ENCODE data around the gene TPT1. TPM values are rescaled to one million over a fixed set of nuclear protein-coding genes. Genes with fewer than 3 reads are reported as not detected.
A peak's percentile ranks its signal among the peaks of the same experiment; 100 is the strongest.

TPT1 gene
- total and polyA plus RNA-seq, 9 of the 15 experiments (the other 6 are each of a cell fraction or from before 2014, with no cell fraction given) = 602 to 2,508 (median 1,784) TPM

DNA sequence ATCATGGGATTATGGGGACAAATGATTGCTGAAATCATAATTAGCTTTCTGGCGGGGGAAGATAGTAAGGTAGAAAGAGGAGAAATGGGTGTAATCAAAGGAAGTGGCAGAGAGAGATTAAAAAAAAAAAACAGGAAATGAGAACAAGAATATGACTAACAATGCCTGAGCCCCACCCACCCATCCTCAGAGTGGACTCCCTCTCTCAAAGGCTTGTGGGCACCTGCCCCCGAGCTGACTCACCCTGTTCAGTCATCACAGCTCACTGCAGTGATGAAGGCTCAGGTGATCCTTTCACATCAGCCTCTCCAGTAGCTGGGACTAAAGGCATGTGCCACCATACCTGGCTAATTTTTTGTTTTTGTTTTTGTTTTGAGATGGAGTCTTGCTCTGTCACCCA, 26.4 kb upstream of the TPT1 start (continued):
- TF ChIP-seq, protein P1, sequence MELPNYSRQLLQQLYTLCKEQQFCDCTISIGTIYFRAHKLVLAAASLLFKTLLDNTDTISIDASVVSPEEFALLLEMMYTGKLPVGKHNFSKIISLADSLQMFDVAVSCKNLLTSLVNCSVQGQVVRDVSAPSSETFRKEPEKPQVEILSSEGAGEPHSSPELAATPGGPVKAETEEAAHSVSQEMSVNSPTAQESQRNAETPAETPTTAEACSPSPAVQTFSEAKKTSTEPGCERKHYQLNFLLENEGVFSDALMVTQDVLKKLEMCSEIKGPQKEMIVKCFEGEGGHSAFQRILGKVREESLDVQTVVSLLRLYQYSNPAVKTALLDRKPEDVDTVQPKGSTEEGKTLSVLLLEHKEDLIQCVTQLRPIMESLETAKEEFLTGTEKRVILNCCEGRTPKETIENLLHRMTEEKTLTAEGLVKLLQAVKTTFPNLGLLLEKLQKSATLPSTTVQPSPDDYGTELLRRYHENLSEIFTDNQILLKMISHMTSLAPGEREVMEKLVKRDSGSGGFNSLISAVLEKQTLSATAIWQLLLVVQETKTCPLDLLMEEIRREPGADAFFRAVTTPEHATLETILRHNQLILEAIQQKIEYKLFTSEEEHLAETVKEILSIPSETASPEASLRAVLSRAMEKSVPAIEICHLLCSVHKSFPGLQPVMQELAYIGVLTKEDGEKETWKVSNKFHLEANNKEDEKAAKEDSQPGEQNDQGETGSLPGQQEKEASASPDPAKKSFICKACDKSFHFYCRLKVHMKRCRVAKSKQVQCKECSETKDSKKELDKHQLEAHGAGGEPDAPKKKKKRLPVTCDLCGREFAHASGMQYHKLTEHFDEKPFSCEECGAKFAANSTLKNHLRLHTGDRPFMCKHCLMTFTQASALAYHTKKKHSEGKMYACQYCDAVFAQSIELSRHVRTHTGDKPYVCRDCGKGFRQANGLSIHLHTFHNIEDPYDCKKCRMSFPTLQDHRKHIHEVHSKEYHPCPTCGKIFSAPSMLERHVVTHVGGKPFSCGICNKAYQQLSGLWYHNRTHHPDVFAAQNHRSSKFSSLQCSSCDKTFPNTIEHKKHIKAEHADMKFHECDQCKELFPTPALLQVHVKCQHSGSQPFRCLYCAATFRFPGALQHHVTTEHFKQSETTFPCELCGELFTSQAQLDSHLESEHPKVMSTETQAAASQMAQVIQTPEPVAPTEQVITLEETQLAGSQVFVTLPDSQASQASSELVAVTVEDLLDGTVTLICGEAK (IDR thresholded peaks at IDR 0.05) = peak; percentile 29; the same call in 1 of the 2 replicates
- TF ChIP-seq, protein P1 (CRISPR knock-in tag; IDR thresholded peaks at IDR 0.05) = no peak
- TF ChIP-seq NFE2L1 (tag; IDR thresholded peaks at IDR 0.05; ENCODE audit: borderline replicate concordance, low read depth) = no peak
- TF ChIP-seq PHF8 (IDR thresholded peaks at IDR 0.05; ENCODE audit: borderline replicate concordance, low read length) = no peak
- peak; percentile 79 for TF ChIP-seq DPF2 (IDR thresholded peaks at IDR 0.05)
- TF ChIP-seq ZFX (CRISPR knock-in tag; IDR thresholded peaks at IDR 0.05) = no peak
- peak; percentile 36; the same call in 1 of the 2 replicates for TF ChIP-seq BHLHE40 (IDR thresholded peaks at IDR 0.05; ENCODE audit: low read length)
- 0 out of 2 replicates have a peak, but pooled peaks have one; percentile 4 for TF ChIP-seq C11orf30 (IDR thresholded peaks at IDR 0.05; ENCODE audit: low read depth)
- TF ChIP-seq JUND (IDR thresholded peaks at IDR 0.05; ENCODE audit: borderline replicate concordance, low read depth, low read length) = peak; percentile 86
- TF ChIP-seq JUND (tag; IDR thresholded peaks at IDR 0.05; ENCODE audit: borderline replicate concordance, low read depth, low read length) = peak; percentile 71; the same call in 1 of the 3 replicates
- TF ChIP-seq SAP30 (IDR thresholded peaks at IDR 0.05; ENCODE audit: borderline replicate concordance, insufficient read depth, low read depth, low read length, poor library complexity, severe bottlenecking) = no peak
- no peak for TF ChIP-seq PRMT5 (CRISPR knock-in tag; IDR thresholded peaks at IDR 0.05)
- TF ChIP-seq ZNF274 (IDR thresholded peaks at IDR 0.05; ENCODE audit: borderline replicate concordance, low read depth, low read length) = no peak
- TF ChIP-seq CBFA2T2 (conservative IDR thresholded peaks at IDR 0.05) = peak; percentile 39; the same call in 1 of the 2 replicates
- TF ChIP-seq GTF2E2 (tag; IDR thresholded peaks at IDR 0.05) = no peak
- peak; percentile 69 for TF ChIP-seq SOX6 (IDR thresholded peaks at IDR 0.05)
- peak; percentile 85 for TF ChIP-seq JUN (IDR thresholded peaks at IDR 0.05; ENCODE audit: borderline replicate concordance, low read depth, low read length)
- TF ChIP-seq JUN (CRISPR knock-in tag; IDR thresholded peaks at IDR 0.05; ENCODE audit: borderline replicate concordance) = no peak
- no peak for TF ChIP-seq SRF (CRISPR knock-in tag; IDR thresholded peaks at IDR 0.05)
- peak; percentile 49 for TF ChIP-seq CREM (IDR thresholded peaks at IDR 0.05; ENCODE audit: low read depth)
- TF ChIP-seq EHMT2 (IDR thresholded peaks at IDR 0.05) = no peak
